OCI-LY3 (cell line): ENCODE results near the gene C1RL.

ENCODE experiments used
- H2AFZ ChIP-seq: fragments of 200-600, 300-600 bp; shearing (Covaris generic); 2 replicates; pipeline ENCODE4 v1.6.0; 2014; ENCODE audit warnings: antibody characterized with exemption, low read depth, low read length
- H3K27ac ChIP-seq: fragments of 200-600, 300-600 bp; sonication (generic); 2 replicates; pipeline ENCODE4 v1.5.1; 2014; ENCODE audit warnings: mild to moderate bottlenecking, low read length, moderate library complexity, mixed read lengths
- H3K27me3 ChIP-seq: fragments of 200-600, 300-600 bp; sonication (generic); 2 replicates; pipeline ENCODE4 v1.6.1; 2014; ENCODE audit warnings: low read depth, low read length, mixed read lengths
- H3K36me3 ChIP-seq: fragments of 200-600, 300-600 bp; sonication (generic); replicated peaks from 2 replicates; pipeline ENCODE3; 2014; ENCODE audit warnings: low read depth, low read length, mixed read lengths
- H3K4me1 ChIP-seq: fragments of 300-600, 200-600 bp; sonication (generic); 2 replicates; pipeline ENCODE4 v1.6.1; 2014; ENCODE audit warnings: low read length, mixed read lengths
- H3K4me2 ChIP-seq: fragments of 200-600, 300-600 bp; sonication (generic); 2 replicates; pipeline ENCODE4 v1.6.1; 2014; ENCODE audit warnings: low read length, mixed read lengths
- H3K4me3 ChIP-seq: fragments of 300-600, 200-600 bp; sonication (generic); 2 replicates; pipeline ENCODE4 v1.5.1; 2014; ENCODE audit warnings: antibody characterized with exemption, mild to moderate bottlenecking, low read length, moderate library complexity
- H3K79me2 ChIP-seq: fragments of 300-600, 200-600 bp; shearing (Covaris generic); 2 replicates; pipeline ENCODE4 v1.6.1; 2014; ENCODE audit warnings: mild to moderate bottlenecking, low read length, mixed read lengths
- H3K9ac ChIP-seq: fragments of 300-600, 200-600 bp; shearing (Covaris generic); 2 replicates; pipeline ENCODE4 v1.6.0; 2014; ENCODE audit warnings: mild to moderate bottlenecking, low read length, moderate library complexity
- H3K9me3 ChIP-seq: fragments of 200-600, 300-600 bp; shearing (Covaris generic); 2 replicates; pipeline ENCODE4 v1.6.1; 2014; ENCODE audit warnings: low read length, mixed read lengths; ENCODE audit not compliant: insufficient read depth
- H4K20me1 ChIP-seq: fragments of 200-600, 300-600 bp; sonication (generic); 2 replicates; pipeline ENCODE4 v1.6.1; 2016; ENCODE audit warnings: low read length, mixed read lengths; ENCODE audit not compliant: insufficient read depth
- EZH2phosphoT487 ChIP-seq: fragments of 200-600 bp; shearing (Covaris generic); IDR thresholded peaks from 2 replicates; pipeline ENCODE4 v1.6.1; 2018; ENCODE audit warnings: antibody characterized with exemption, mixed run types, low read depth
- TF ChIP-seq, protein P1 (sequence below): fragments of 200-600, 300-600 bp; sonication (generic); IDR thresholded peaks from 2 replicates; pipeline ENCODE4 v1.5.1; 2014; ENCODE audit warnings: antibody characterized with exemption, low read length, low read depth

Gene C1RL

GRCh38 chr12:7045913-7046312, 63.1 kb downstream of the C1RL start:
- Histone ChIP-seq H3K27me3 (no peaks in the 10 kb centered on the region), H4K20me1 (no peaks in the 10 kb centered on the region), H3K4me1 (peaks cover 8% of the 10 kb centered on the region), H3K4me3 (no peak overlapping the region), H3K9ac (no peak overlapping the region), H3K27ac (no peak overlapping the region), H3K36me3 (no peaks in the 10 kb centered on the region), H3K79me2 (no peaks in the 10 kb centered on the region), H3K9me3 (no peaks in the 10 kb centered on the region), H2AFZ (no peak overlapping the region), H3K4me2 (no peak overlapping the region)
- TF ChIP-seq EZH2phosphoT487, result no peak
- TF ChIP-seq, protein P1, sequence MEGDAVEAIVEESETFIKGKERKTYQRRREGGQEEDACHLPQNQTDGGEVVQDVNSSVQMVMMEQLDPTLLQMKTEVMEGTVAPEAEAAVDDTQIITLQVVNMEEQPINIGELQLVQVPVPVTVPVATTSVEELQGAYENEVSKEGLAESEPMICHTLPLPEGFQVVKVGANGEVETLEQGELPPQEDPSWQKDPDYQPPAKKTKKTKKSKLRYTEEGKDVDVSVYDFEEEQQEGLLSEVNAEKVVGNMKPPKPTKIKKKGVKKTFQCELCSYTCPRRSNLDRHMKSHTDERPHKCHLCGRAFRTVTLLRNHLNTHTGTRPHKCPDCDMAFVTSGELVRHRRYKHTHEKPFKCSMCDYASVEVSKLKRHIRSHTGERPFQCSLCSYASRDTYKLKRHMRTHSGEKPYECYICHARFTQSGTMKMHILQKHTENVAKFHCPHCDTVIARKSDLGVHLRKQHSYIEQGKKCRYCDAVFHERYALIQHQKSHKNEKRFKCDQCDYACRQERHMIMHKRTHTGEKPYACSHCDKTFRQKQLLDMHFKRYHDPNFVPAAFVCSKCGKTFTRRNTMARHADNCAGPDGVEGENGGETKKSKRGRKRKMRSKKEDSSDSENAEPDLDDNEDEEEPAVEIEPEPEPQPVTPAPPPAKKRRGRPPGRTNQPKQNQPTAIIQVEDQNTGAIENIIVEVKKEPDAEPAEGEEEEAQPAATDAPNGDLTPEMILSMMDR, result no peak
